Neural cell (in vitro differentiated cells): ENCODE measurements around the gene LRRC8B.

Experiments used
- EP300 ChIP-seq: fragments of 450-650 bp; conservative IDR thresholded peaks from 2 replicates; pipeline ENCODE4 v1.6.1; 2014; ENCODE audit warnings: antibody characterized with exemption, mild to moderate bottlenecking, moderate library complexity; ENCODE audit not compliant: poor library complexity, severe bottlenecking
- POLR2AphosphoS5 ChIP-seq: IDR thresholded peaks from 2 replicates; pipeline ENCODE4 v1.6.1; 2012
- REST ChIP-seq: IDR thresholded peaks from 2 replicates; pipeline ENCODE4 v1.6.1; 2012; ENCODE audit warnings: borderline replicate concordance
- TF ChIP-seq, protein P1 (sequence below): fragments of 450-650 bp; IDR thresholded peaks from 2 replicates; pipeline ENCODE4 v1.5.1; 2014; ENCODE audit warnings: antibody characterized with exemption, mild to moderate bottlenecking, moderate library complexity; ENCODE audit not compliant: poor library complexity, severe bottlenecking

- TF ChIP-seq EP300 = no peak
- TF ChIP-seq, protein P1, sequence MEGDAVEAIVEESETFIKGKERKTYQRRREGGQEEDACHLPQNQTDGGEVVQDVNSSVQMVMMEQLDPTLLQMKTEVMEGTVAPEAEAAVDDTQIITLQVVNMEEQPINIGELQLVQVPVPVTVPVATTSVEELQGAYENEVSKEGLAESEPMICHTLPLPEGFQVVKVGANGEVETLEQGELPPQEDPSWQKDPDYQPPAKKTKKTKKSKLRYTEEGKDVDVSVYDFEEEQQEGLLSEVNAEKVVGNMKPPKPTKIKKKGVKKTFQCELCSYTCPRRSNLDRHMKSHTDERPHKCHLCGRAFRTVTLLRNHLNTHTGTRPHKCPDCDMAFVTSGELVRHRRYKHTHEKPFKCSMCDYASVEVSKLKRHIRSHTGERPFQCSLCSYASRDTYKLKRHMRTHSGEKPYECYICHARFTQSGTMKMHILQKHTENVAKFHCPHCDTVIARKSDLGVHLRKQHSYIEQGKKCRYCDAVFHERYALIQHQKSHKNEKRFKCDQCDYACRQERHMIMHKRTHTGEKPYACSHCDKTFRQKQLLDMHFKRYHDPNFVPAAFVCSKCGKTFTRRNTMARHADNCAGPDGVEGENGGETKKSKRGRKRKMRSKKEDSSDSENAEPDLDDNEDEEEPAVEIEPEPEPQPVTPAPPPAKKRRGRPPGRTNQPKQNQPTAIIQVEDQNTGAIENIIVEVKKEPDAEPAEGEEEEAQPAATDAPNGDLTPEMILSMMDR = no peak
- no peak for TF ChIP-seq POLR2AphosphoS5
- no peak for TF ChIP-seq REST
These were observed 111.5 kb downstream of the LRRC8B start for GRCh38 chr1:89635825-89636815.
